Parathyroid adenoma (tissue), 2 donors: ENCODE data around the gene STAT1.

Source experiments
- H2AFZ ChIP-seq: fragments of 300-600 bp; sonication (generic); one replicate; pipeline ENCODE4 v1.7.0; 2017; ENCODE audit warnings: antibody characterized with exemption, mild to moderate bottlenecking
- H3K27ac ChIP-seq: fragments of 300-600 bp; sonication (generic); one replicate; pipeline ENCODE4 v1.7.0; 2017
- H3K27me3 ChIP-seq: fragments of 300-600 bp; sonication (generic); one replicate; pipeline ENCODE4 v1.7.0; 2017; ENCODE audit warnings: low read length; ENCODE audit not compliant: control insufficient read depth, insufficient read depth
- H3K36me3 ChIP-seq: fragments of 300-600 bp; sonication (generic); one replicate; pipeline ENCODE4 v1.7.0; 2017; ENCODE audit warnings: low read length; ENCODE audit not compliant: control insufficient read depth, insufficient read depth
- H3K4me1 ChIP-seq: fragments of 300-600 bp; sonication (generic); one replicate; pipeline ENCODE4 v1.7.0; 2017; ENCODE audit warnings: control low read depth
- H3K4me2 ChIP-seq: fragments of 300-600 bp; sonication (generic); one replicate; pipeline ENCODE4 v1.7.0; 2017; ENCODE audit warnings: low read length
- H3K4me3 ChIP-seq: fragments of 300-600 bp; sonication (generic); one replicate; pipeline ENCODE4 v1.7.0; 2017; ENCODE audit warnings: low read depth, low read length
- H3K79me2 ChIP-seq: fragments of 300-600 bp; sonication (generic); one replicate; pipeline ENCODE4 v1.7.0; 2017; ENCODE audit warnings: control low read depth
- H3K9ac ChIP-seq: fragments of 300-600 bp; sonication (generic); one replicate; pipeline ENCODE4 v1.7.0; 2017; ENCODE audit warnings: mild to moderate bottlenecking
- H3K9me3 ChIP-seq: fragments of 300-600 bp; sonication (generic); one replicate; pipeline ENCODE4 v1.7.0; 2017; ENCODE audit warnings: low read length; ENCODE audit not compliant: control insufficient read depth
- CTCF ChIP-seq: fragments of 300-600 bp; sonication (generic); IDR thresholded peaks from one replicate; pipeline ENCODE4 v1.7.0; 2017; ENCODE audit warnings: antibody characterized with exemption, mild to moderate bottlenecking
- donor health status: primary hyperparathyroidism.

STAT1 gene

GRCh38 chr2:191020742-191021381 lies 6.9 kb upstream of the STAT1 start:
- no peak overlapping the region for H3K9ac ChIP-seq
- no peaks in the 10 kb centered on the region for H3K9me3 ChIP-seq
- no peaks in the 10 kb centered on the region for H3K4me1 ChIP-seq
- TF ChIP-seq CTCF: no peak
- H2AFZ ChIP-seq: peak overlapping the region; percentile 83
- H3K27me3 ChIP-seq: no peaks in the 10 kb centered on the region
- H3K4me2 ChIP-seq: peak overlapping the region; percentile 99
- peak overlapping the region; percentile 95 for H3K4me3 ChIP-seq
- no peaks in the 10 kb centered on the region for H3K79me2 ChIP-seq
- H3K27ac ChIP-seq: peak overlapping the region; percentile 61
- no peaks in the 10 kb centered on the region for H3K36me3 ChIP-seq

- Histone ChIP-seq H3K27ac (peak overlapping the region; percentile 61), H3K4me2 (peak overlapping the region; percentile 99), H3K27me3 (no peaks in the 10 kb centered on the region), H2AFZ (peak overlapping the region; percentile 83), H3K4me1 (no peaks in the 10 kb centered on the region), H3K9me3 (no peaks in the 10 kb centered on the region), H3K79me2 (no peaks in the 10 kb centered on the region), H3K9ac (no peak overlapping the region), H3K4me3 (peak overlapping the region; percentile 95), H3K36me3 (no peaks in the 10 kb centered on the region)
- TF ChIP-seq CTCF: no peak
These were observed 6.3 kb upstream of the STAT1 start for GRCh38 chr2:191020221-191020741.

- no peaks in the 10 kb centered on the region for H3K9me3 ChIP-seq
- H3K4me1 ChIP-seq: peaks cover 4% of the 10 kb centered on the region
- H3K4me3 ChIP-seq: no peak overlapping the region
- H3K36me3 ChIP-seq: no peaks in the 10 kb centered on the region
- no peak overlapping the region for H3K4me2 ChIP-seq
- H3K27me3 ChIP-seq: no peaks in the 10 kb centered on the region
- H3K79me2 ChIP-seq: no peaks in the 10 kb centered on the region
- no peak overlapping the region for H2AFZ ChIP-seq
- no peak overlapping the region for H3K27ac ChIP-seq
- TF ChIP-seq CTCF: no peak
- H3K9ac ChIP-seq: no peak overlapping the region
These were observed 5.4 kb upstream of the STAT1 start for GRCh38 chr2:191019376-191019775.

GRCh38 chr2:191018643-191019119 lies 4.7 kb upstream of the STAT1 start:
- Histone ChIP-seq H3K27me3 (no peaks in the 10 kb centered on the region), H3K9ac (no peak overlapping the region), H2AFZ (no peak overlapping the region), H3K4me1 (peaks cover 4% of the 10 kb centered on the region), H3K36me3 (no peaks in the 10 kb centered on the region), H3K79me2 (no peaks in the 10 kb centered on the region), H3K27ac (no peak overlapping the region), H3K4me2 (no peak overlapping the region), H3K4me3 (no peak overlapping the region), H3K9me3 (no peaks in the 10 kb centered on the region)
- TF ChIP-seq CTCF: no peak

GRCh38 chr2:191018048-191018447 lies 4.1 kb upstream of the STAT1 start:
- no peak overlapping the region for H3K4me2 ChIP-seq
- no peak overlapping the region for H3K4me3 ChIP-seq
- TF ChIP-seq CTCF: no peak
- no peak overlapping the region for H3K9ac ChIP-seq
- no peak overlapping the region for H3K27ac ChIP-seq
- no peaks in the 10 kb centered on the region for H3K9me3 ChIP-seq
- H3K27me3 ChIP-seq: no peaks in the 10 kb centered on the region
- H3K36me3 ChIP-seq: no peaks in the 10 kb centered on the region
- H2AFZ ChIP-seq: no peak overlapping the region
- H3K79me2 ChIP-seq: peaks cover 5% of the 10 kb centered on the region
- H3K4me1 ChIP-seq: peaks cover 7% of the 10 kb centered on the region
